ENCODE results near the gene CNIH4.
A peak's percentile ranks its signal among the peaks of the same experiment; 100 is the strongest.

CNIH4 gene

GRCh38 chr1:224353975-224354925 is 2.4 kb upstream of the CNIH4 start:
- DNase-seq (ENCODE audit: low read depth): no peak
- H3K4me3 ChIP-seq (ENCODE audit: low read depth, low read length): no peak overlapping the region
- no peak for TF ChIP-seq CTCF (IDR thresholded peaks at IDR 0.05; ENCODE audit: insufficient read depth, low read depth, low read length, missing control alignments)

- H3K4me3 ChIP-seq (ENCODE audit: low read depth, low read length): peak overlapping the region; percentile 91
- DNase-seq (ENCODE audit: low read depth): no peak
- no peak for TF ChIP-seq CTCF (IDR thresholded peaks at IDR 0.05; ENCODE audit: insufficient read depth, low read depth, low read length, missing control alignments)
Observed at GRCh38 chr1:224357626-224358124, 996 bp downstream of the CNIH4 start.

GRCh38 chr1:224358237-224358636 is 1.6 kb downstream of the CNIH4 start:
- no peak overlapping the region; the same call in 1 of the 2 replicates for H3K4me3 ChIP-seq (ENCODE audit: low read depth, low read length)
- DNase-seq (ENCODE audit: low read depth): no peak
- TF ChIP-seq CTCF (IDR thresholded peaks at IDR 0.05; ENCODE audit: insufficient read depth, low read depth, low read length, missing control alignments): no peak

GRCh38 chr1:224359207-224359606 is 2.5 kb downstream of the CNIH4 start:
- no peak for DNase-seq (ENCODE audit: low read depth)
- no peak overlapping the region for H3K4me3 ChIP-seq (ENCODE audit: low read depth, low read length)
- TF ChIP-seq CTCF (IDR thresholded peaks at IDR 0.05; ENCODE audit: insufficient read depth, low read depth, low read length, missing control alignments): no peak

GRCh38 chr1:224368409-224368808 is 11.7 kb downstream of the CNIH4 start:
- peak; percentile 53 for DNase-seq (ENCODE audit: low read depth)
- H3K4me3 ChIP-seq (ENCODE audit: low read depth, low read length): no peak overlapping the region
- no peak for TF ChIP-seq CTCF (IDR thresholded peaks at IDR 0.05; ENCODE audit: insufficient read depth, low read depth, low read length, missing control alignments)

GRCh38 chr1:224373008-224373590 is 16.4 kb downstream of the CNIH4 start:
- DNase-seq (ENCODE audit: low read depth): no peak
- H3K4me3 ChIP-seq (ENCODE audit: low read depth, low read length): no peak overlapping the region
- TF ChIP-seq CTCF (IDR thresholded peaks at IDR 0.05; ENCODE audit: insufficient read depth, low read depth, low read length, missing control alignments): no peak

Measured in GM12865 (cell line).